Lung (tissue), 12 donors: ENCODE results near the gene OPCML. TPM values are rescaled to one million over a fixed set of nuclear protein-coding genes. Genes with fewer than 3 reads are reported as not detected.
A peak's percentile ranks its signal among the peaks of the same experiment; 100 is the strongest.

Experiments
- ATAC-seq: fragments of 200-7000 bp; cut with Tn5 transposase; one replicate; pipeline ENCODE4 v1.9.1; 2020; ENCODE audit warnings: moderate number of reproducible peaks; ENCODE audit not compliant: insufficient read depth, low FRiP score
- DNase-seq, 3 donors: peaks; one replicate each; pipeline ENCODE4 v3.0.0-alpha.2; 2013 to 2017
- H3K27ac ChIP-seq, 2 donors: one replicate each; pipeline ENCODE4 v1.5.1; 2013; ENCODE audit warnings: mild to moderate bottlenecking in 2 of 2, moderate library complexity in 2 of 2, control low read depth in 1 of 2, inconsistent platforms in 1 of 2, low read depth in 1 of 2, low read length in 1 of 2
- H3K27me3 ChIP-seq, 3 donors: one replicate each; pipeline ENCODE4 v1.5.1; 2013; ENCODE audit warnings: low read length in 2 of 3; ENCODE audit not compliant: control insufficient read depth in 3 of 3, insufficient read depth in 3 of 3
- H3K36me3 ChIP-seq, 4 donors: one replicate each; pipeline ENCODE4 v1.5.1; 2013; ENCODE audit warnings: low read length in 4 of 4, mild to moderate bottlenecking in 1 of 4, moderate library complexity in 1 of 4; ENCODE audit not compliant: control insufficient read depth in 4 of 4, insufficient read depth in 4 of 4
- H3K4me1 ChIP-seq, 5 donors: one replicate each; pipeline ENCODE4 v1.5.1; 2013; ENCODE audit warnings: low read length in 5 of 5, mild to moderate bottlenecking in 2 of 5, moderate library complexity in 1 of 5; ENCODE audit not compliant: control insufficient read depth in 5 of 5, insufficient read depth in 5 of 5
- H3K4me3 ChIP-seq: one replicate; pipeline ENCODE4 v1.5.1; 2013; ENCODE audit warnings: mild to moderate bottlenecking, control low read depth, moderate library complexity
- H3K9ac ChIP-seq, 2 donors: one replicate each; pipeline ENCODE4 v1.5.1; 2013; ENCODE audit warnings: low read length in 2 of 2, control low read depth in 1 of 2; ENCODE audit not compliant: insufficient read depth in 1 of 2
- H3K9me3 ChIP-seq, 4 donors: one replicate each; pipeline ENCODE4 v1.5.1; 2013; ENCODE audit warnings: low read length in 3 of 4, mild to moderate bottlenecking in 1 of 4, moderate library complexity in 1 of 4; ENCODE audit not compliant: control insufficient read depth in 4 of 4, insufficient read depth in 3 of 4
- CTCF ChIP-seq: IDR thresholded peaks from 2 replicates; pipeline ENCODE4 v1.5.1; 2012; ENCODE audit warnings: mild to moderate bottlenecking; ENCODE audit errors: control extremely low read depth, extremely low read depth
- WGBS, 2 donors: extraction: QIAGEN DNeasy Blood & Tissue Kit; methylation state at CpG; one replicate each; pipeline ENCODE4 v1.1.7; 2013; 5-methylcytosine and 5-hydroxymethylcytosine counted together
- polyA plus RNA-seq, 2 donors: library from polyadenylated mRNA; stranded (reverse); fragments of 200-250 nt; gene quantifications; one replicate each; pipeline ENCODE4 v1.2.1, GENCODE V29; 2013
- total RNA-seq, 2 donors: library from RNA; depleted of rRNA in 1 of 2; stranded (reverse); fragments of >200 nt in 1 of 2; gene quantifications; one replicate each; pipeline ENCODE4 v1.2.1, GENCODE V29; 2014 to 2021
- donor health status: control.
- donor health status: control.
- donor health status: Bipolar disorder and iron deficiency.
- donor health status: healthy.
- donor health status: DM: yes; HTN: yes; CAD: no.

The OPCML gene
- total and polyA plus RNA-seq, 4 donors, result 0.49 to 0.74 TPM; not detected in 2

- Histone ChIP-seq H3K9me3 (peaks cover 0 to 2% (median 0%) of the 10 kb centered on the region in 4 donors), H3K4me3 (no peak overlapping the region), H3K27me3 (peaks cover 3 to 19% (median 15%) of the 10 kb centered on the region in 3 donors), H3K9ac (no peak overlapping the region), H3K27ac (no peak overlapping the region), H3K4me1 (no peaks in the 10 kb centered on the region), H3K36me3 (no peaks in the 10 kb centered on the region)
- 28 to 30% methylated on average over 2 of the region's 2 CpGs for WGBS, 2 donors
- ATAC-seq (no peak), DNase-seq (no peak)
- no peak for TF ChIP-seq CTCF
These were observed 544.4 kb downstream of the OPCML start for GRCh38 chr11:132987936-132988335.

GRCh38 chr11:132983641-132983978, 548.7 kb downstream of the OPCML start:
- no peak overlapping the region for H3K9ac ChIP-seq
- peaks cover 0 to 3% (median 0%) of the 10 kb centered on the region in 3 donors for H3K27me3 ChIP-seq
- ATAC-seq, result no peak
- DNase-seq, result no peak
- H3K4me1 ChIP-seq, result no peaks in the 10 kb centered on the region
- H3K36me3 ChIP-seq, result no peaks in the 10 kb centered on the region
- WGBS, 2 donors, result 80 to 86% methylated on average over 1 of the region's 1 CpG
- H3K27ac ChIP-seq, result no peak overlapping the region
- no peak overlapping the region for H3K4me3 ChIP-seq
- TF ChIP-seq CTCF, result no peak
- peaks cover 0 to 2% (median 0%) of the 10 kb centered on the region in 4 donors for H3K9me3 ChIP-seq

- Histone ChIP-seq H3K9ac (no peak overlapping the region), H3K27me3 (peaks cover 0 to 3% (median 0%) of the 10 kb centered on the region in 3 donors), H3K9me3 (peaks cover 0 to 2% (median 0%) of the 10 kb centered on the region in 4 donors), H3K4me1 (no peaks in the 10 kb centered on the region), H3K4me3 (no peak overlapping the region), H3K27ac (no peak overlapping the region), H3K36me3 (no peaks in the 10 kb centered on the region)
- WGBS, 2 donors, result 61 to 83% methylated on average over 7 of the region's 7 CpGs
- no peak for TF ChIP-seq CTCF
- peak; percentile 9 to 51 (median 16) for DNase-seq
- ATAC-seq, result no peak
These were observed 549.3 kb downstream of the OPCML start for GRCh38 chr11:132982772-132983640.
